HL-60 (cell line): ENCODE measurements around the gene ZNF280B.

Experiments used
- DNase-seq, 2 experiments: peaks; one replicate each; pipeline ENCODE4 v3.0.0-alpha.2; 2010 to 2020; ENCODE audit warnings: low read depth in 1 of 2, low spot score in 1 of 2
- H3K27ac ChIP-seq: fragments of 250-450 bp; sonication (Bioruptor Pico); replicated peaks from 2 replicates; pipeline ENCODE4 v1.5.1; 2020; ENCODE audit warnings: mild to moderate bottlenecking, moderate library complexity
- H3K27me3 ChIP-seq: fragments of 250-450 bp; sonication (Bioruptor Pico); 2 replicates; pipeline ENCODE4 v1.5.1; 2021; ENCODE audit warnings: mild to moderate bottlenecking, moderate library complexity; ENCODE audit not compliant: insufficient read depth, poor library complexity, severe bottlenecking
- H3K4me3 ChIP-seq: replicated peaks from 2 replicates; pipeline ENCODE4 v1.5.1; 2011; ENCODE audit warnings: mild to moderate bottlenecking, control low read depth, low read length; ENCODE audit not compliant: insufficient read depth
- GABPA ChIP-seq: IDR thresholded peaks from 2 replicates; pipeline ENCODE4 v1.6.1; 2012; ENCODE audit warnings: low read depth
- POLR2AphosphoS5 ChIP-seq: IDR thresholded peaks from 2 replicates; pipeline ENCODE4 v1.6.1; 2012; ENCODE audit warnings: low read depth
- SPI1 ChIP-seq: IDR thresholded peaks from 2 replicates; pipeline ENCODE4 v1.6.1; 2012; ENCODE audit warnings: low read depth, mild to moderate bottlenecking, borderline replicate concordance
- TF ChIP-seq, protein P1 (sequence below): IDR thresholded peaks from one replicate; pipeline ENCODE4 v1.5.1; 2011; ENCODE audit warnings: low read length, control low read depth, inconsistent platforms; ENCODE audit not compliant: insufficient read depth
- TF ChIP-seq, protein P2 (sequence below): IDR thresholded peaks from 2 replicates; pipeline ENCODE4 v1.6.1; 2012; ENCODE audit warnings: low read depth; ENCODE audit not compliant: insufficient replicate concordance

The ZNF280B gene

DNA sequence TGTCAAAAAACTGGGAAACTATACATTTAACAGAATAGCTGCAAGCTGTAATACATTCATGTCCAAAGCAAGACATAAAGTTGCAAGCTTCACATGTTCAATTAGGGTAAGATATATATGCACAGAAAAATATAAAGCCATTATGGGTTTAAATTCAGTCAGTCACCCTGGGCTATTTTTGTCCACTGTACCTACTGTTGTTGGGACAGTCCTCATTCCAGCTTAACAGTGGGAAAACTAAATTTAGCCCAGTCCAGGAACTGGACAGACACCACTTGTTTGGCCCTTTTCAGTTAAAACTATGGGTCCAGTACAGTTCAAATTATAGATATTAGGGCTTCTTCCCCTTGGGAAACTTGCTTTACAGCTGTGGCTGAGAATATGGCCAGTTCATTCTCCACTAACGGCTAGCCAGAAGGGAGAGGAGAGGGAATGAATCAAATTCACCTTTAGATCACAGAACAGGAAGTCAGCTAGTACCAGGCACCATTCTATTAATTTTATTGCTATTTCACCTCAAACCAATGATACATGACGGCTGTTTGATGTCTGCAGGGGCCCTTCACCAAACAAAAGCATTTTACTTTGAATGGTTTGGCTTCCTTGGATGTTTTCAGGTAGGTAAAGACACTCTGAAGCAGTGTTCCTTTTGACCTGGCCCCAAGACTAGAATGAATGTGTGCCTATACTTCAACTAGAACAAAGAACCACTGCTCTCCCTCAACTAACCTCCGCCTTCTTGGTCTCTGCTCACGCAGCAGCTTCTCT lies 22.2 kb downstream of the ZNF280B start:
- Histone ChIP-seq H3K4me3 (no peak overlapping the region), H3K27me3 (no peaks in the 10 kb centered on the region), H3K27ac (no peak overlapping the region)
- TF ChIP-seq SPI1 (no peak), POLR2AphosphoS5 (no peak), GABPA (no peak)
- TF ChIP-seq, protein P1, sequence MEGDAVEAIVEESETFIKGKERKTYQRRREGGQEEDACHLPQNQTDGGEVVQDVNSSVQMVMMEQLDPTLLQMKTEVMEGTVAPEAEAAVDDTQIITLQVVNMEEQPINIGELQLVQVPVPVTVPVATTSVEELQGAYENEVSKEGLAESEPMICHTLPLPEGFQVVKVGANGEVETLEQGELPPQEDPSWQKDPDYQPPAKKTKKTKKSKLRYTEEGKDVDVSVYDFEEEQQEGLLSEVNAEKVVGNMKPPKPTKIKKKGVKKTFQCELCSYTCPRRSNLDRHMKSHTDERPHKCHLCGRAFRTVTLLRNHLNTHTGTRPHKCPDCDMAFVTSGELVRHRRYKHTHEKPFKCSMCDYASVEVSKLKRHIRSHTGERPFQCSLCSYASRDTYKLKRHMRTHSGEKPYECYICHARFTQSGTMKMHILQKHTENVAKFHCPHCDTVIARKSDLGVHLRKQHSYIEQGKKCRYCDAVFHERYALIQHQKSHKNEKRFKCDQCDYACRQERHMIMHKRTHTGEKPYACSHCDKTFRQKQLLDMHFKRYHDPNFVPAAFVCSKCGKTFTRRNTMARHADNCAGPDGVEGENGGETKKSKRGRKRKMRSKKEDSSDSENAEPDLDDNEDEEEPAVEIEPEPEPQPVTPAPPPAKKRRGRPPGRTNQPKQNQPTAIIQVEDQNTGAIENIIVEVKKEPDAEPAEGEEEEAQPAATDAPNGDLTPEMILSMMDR = no peak
- TF ChIP-seq, protein P2, sequence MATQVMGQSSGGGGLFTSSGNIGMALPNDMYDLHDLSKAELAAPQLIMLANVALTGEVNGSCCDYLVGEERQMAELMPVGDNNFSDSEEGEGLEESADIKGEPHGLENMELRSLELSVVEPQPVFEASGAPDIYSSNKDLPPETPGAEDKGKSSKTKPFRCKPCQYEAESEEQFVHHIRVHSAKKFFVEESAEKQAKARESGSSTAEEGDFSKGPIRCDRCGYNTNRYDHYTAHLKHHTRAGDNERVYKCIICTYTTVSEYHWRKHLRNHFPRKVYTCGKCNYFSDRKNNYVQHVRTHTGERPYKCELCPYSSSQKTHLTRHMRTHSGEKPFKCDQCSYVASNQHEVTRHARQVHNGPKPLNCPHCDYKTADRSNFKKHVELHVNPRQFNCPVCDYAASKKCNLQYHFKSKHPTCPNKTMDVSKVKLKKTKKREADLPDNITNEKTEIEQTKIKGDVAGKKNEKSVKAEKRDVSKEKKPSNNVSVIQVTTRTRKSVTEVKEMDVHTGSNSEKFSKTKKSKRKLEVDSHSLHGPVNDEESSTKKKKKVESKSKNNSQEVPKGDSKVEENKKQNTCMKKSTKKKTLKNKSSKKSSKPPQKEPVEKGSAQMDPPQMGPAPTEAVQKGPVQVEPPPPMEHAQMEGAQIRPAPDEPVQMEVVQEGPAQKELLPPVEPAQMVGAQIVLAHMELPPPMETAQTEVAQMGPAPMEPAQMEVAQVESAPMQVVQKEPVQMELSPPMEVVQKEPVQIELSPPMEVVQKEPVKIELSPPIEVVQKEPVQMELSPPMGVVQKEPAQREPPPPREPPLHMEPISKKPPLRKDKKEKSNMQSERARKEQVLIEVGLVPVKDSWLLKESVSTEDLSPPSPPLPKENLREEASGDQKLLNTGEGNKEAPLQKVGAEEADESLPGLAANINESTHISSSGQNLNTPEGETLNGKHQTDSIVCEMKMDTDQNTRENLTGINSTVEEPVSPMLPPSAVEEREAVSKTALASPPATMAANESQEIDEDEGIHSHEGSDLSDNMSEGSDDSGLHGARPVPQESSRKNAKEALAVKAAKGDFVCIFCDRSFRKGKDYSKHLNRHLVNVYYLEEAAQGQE = no peak
- DNase-seq = no peak

DNA sequence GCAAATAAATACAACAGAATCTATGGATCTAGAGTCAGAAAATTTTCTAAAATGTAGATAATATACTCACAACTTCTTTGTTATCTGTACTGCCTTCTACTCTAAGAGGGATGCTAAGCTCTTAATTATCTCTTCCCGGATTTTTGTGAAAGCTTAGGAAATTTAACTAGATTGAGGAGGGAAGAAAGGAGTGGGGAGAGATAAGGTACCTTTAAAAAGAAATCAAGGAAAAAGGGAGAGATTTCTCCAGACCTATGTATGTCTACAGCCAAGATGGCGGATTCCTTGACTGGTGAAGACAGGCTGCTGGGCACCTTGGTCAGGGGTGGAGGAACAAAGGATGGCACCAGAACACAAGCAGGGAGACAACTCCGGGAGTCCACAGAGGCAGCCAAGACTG lies 23.0 kb downstream of the ZNF280B start:
- no peak overlapping the region for H3K4me3 ChIP-seq
- TF ChIP-seq, protein P2 = no peak
- TF ChIP-seq, protein P1 = no peak
- TF ChIP-seq SPI1 (no peak), POLR2AphosphoS5 (no peak), GABPA (no peak)
- H3K27me3 ChIP-seq = no peaks in the 10 kb centered on the region
- DNase-seq = no peak
- no peak overlapping the region for H3K27ac ChIP-seq

DNA sequence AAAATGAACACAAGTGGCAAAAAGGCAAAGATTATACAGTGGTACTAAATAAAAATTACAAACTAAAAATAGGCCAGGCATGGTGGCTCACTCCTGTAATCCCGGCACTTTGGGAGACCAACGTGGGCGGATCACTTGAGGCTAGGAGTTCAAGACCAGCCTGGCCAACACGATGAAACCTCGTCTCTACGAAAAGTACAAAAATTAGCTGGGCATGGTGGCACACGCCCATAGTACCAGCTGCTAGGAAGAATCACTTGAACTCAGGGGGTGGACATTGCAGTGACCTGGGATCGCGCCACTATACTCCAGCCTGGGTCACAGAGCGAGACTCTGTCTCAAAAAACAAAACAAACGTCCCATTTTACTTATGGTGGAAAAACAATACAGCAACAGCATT lies 24.5 kb downstream of the ZNF280B start:
- H3K27me3 ChIP-seq = no peaks in the 10 kb centered on the region
- no peak for DNase-seq
- TF ChIP-seq, protein P2 = no peak
- TF ChIP-seq SPI1 (no peak), GABPA (no peak), POLR2AphosphoS5 (no peak)
- TF ChIP-seq, protein P1 = no peak
- H3K27ac ChIP-seq = no peak overlapping the region
- no peak overlapping the region for H3K4me3 ChIP-seq
